Calu3 (cell line): Measurements from ENCODE around the gene NCAPH2. TPM values are rescaled to one million over a fixed set of nuclear protein-coding genes. Genes with fewer than 3 reads are reported as not detected.
A peak's percentile ranks its signal among the peaks of the same experiment; 100 is the strongest.

Source experiments
- BruUV-seq: library from RNA; stranded (reverse); fragments of 400-500 nt; replicated peaks from 2 replicates; lab custom pipeline; 2021; lab: Mats Ljungman, UMichigan
- CTCF ChIA-PET: fragments of 300-600 bp; sonication (Branson Sonifier 250); formaldehyde crosslinking; loops from one replicate; lab custom pipeline; 2022; ENCODE audit warnings: antibody characterized with exemption; lab: Charles Lee
- DNase-seq: peaks from one replicate; pipeline ENCODE4 v3.0.0; 2022
- H3K27ac Mint-ChIP-seq: one replicate; pipeline ENCODE4 v1.8.0; 2022; ENCODE audit warnings: mixed read lengths; ENCODE audit not compliant: unreplicated experiment
- H3K27me3 Mint-ChIP-seq: one replicate; pipeline ENCODE4 v1.8.0; 2022; ENCODE audit warnings: mixed read lengths; ENCODE audit not compliant: unreplicated experiment
- H3K36me3 Mint-ChIP-seq: one replicate; pipeline ENCODE4 v1.8.0; 2022; ENCODE audit warnings: mild to moderate bottlenecking, moderate library complexity, mixed read lengths; ENCODE audit not compliant: insufficient read depth, unreplicated experiment
- H3K4me1 Mint-ChIP-seq: one replicate; pipeline ENCODE4 v1.8.0; 2022; ENCODE audit warnings: mild to moderate bottlenecking, low read depth, mixed read lengths; ENCODE audit not compliant: unreplicated experiment
- H3K4me3 Mint-ChIP-seq: one replicate; pipeline ENCODE4 v1.8.0; 2022; ENCODE audit warnings: mild to moderate bottlenecking, low read depth, moderate library complexity, mixed read lengths; ENCODE audit not compliant: unreplicated experiment
- H3K9me3 Mint-ChIP-seq: one replicate; pipeline ENCODE4 v1.8.0; 2022; ENCODE audit warnings: low read depth, mixed read lengths; ENCODE audit not compliant: unreplicated experiment
- intact Hi-C: fragments of 100-400 bp; cut with micrococcal nuclease; formaldehyde crosslinking; loops from one replicate; pipeline ENCODE4 v1.10.0; 2022; ENCODE audit not compliant: unreplicated experiment
- total RNA-seq: library from RNA; stranded (reverse); gene quantifications from 2 replicates; pipeline ENCODE4 v1.2.3, GENCODE V29; 2022
- TF ChIP-seq, protein P1 (sequence below): fragments of 200-600 bp; IDR thresholded peaks from one replicate; pipeline ENCODE4 v1.8.0; 2022; ENCODE audit warnings: antibody characterized with exemption; ENCODE audit not compliant: unreplicated experiment

Gene NCAPH2
- total RNA-seq, 1 experiment from 2014 or later, result 92.0 TPM

- intact Hi-C loops, result no loop called here
- no peaks in the 10 kb centered on the region for H3K27me3 Mint-ChIP-seq
- peaks cover 35% of the 10 kb centered on the region for H3K36me3 Mint-ChIP-seq
- peaks cover 8% of the 10 kb centered on the region for H3K4me1 Mint-ChIP-seq
- CTCF ChIA-PET, result interaction anchor here (0.6 kb wide), 3 partner anchors 34 to 355 kb away, joined by 3 to 4 read pairs (median 4); no protein-coding TSS in a partner anchor
- DNase-seq, result no peak
- TF ChIP-seq, protein P1, sequence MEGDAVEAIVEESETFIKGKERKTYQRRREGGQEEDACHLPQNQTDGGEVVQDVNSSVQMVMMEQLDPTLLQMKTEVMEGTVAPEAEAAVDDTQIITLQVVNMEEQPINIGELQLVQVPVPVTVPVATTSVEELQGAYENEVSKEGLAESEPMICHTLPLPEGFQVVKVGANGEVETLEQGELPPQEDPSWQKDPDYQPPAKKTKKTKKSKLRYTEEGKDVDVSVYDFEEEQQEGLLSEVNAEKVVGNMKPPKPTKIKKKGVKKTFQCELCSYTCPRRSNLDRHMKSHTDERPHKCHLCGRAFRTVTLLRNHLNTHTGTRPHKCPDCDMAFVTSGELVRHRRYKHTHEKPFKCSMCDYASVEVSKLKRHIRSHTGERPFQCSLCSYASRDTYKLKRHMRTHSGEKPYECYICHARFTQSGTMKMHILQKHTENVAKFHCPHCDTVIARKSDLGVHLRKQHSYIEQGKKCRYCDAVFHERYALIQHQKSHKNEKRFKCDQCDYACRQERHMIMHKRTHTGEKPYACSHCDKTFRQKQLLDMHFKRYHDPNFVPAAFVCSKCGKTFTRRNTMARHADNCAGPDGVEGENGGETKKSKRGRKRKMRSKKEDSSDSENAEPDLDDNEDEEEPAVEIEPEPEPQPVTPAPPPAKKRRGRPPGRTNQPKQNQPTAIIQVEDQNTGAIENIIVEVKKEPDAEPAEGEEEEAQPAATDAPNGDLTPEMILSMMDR, result peak; percentile 45
- BruUV-seq, result no TSS peak
- no peaks in the 10 kb centered on the region for H3K9me3 Mint-ChIP-seq
- H3K27ac Mint-ChIP-seq, result no peak overlapping the region
- H3K4me3 Mint-ChIP-seq, result no peak overlapping the region
Observed at GRCh38 chr22:50503475-50504145, 4.4 kb upstream of the NCAPH2 start.

DNA sequence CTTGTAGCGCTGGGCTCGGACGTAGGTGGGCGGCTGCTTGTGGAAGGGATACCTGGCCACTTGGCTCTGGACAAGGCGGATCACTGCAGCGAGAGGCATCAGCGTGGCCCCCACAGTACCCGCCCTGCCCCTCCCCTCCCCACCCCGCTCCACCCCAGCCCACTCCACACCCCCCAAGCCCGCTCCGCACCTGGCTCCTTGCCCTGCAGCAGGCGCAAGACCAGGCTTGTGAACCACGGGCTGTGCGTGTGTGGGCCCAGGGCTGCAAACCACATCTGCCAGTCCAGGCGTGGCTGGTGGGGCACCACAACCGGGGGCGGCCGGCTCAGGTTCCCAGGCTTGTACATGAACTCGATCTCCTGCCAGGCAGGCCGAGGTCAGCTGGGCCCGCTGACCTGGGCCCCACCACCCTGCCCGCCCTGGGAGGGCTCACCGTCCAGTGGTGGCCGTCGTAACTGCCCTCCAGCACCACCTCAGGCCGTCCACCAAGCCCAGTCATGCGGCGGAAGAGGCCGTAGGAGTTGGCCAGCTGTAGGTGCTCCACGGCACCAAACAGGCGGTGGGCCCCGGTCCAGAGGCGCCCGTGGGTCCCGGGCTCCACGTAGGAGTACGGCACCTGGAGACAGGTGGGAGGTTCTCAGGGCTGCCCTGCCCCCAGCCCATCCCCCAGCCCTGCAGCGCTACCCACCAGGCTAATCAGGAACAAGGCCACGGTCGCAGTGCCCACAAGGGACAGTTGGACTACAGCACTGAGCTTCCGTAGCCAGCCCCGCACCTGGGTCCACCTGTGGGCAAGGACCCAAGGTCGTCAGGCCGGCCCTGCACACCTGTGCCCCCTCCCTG is 3.4 kb upstream of the NCAPH2 start:
- Mint-ChIP-seq H3K27ac (no peak overlapping the region), H3K27me3 (no peaks in the 10 kb centered on the region), H3K36me3 (peaks cover 41% of the 10 kb centered on the region), H3K9me3 (no peaks in the 10 kb centered on the region), H3K4me1 (peaks cover 12% of the 10 kb centered on the region), H3K4me3 (no peak overlapping the region)
- CTCF ChIA-PET, result no interaction called here
- no TSS peak for BruUV-seq
- TF ChIP-seq, protein P1, result no peak
- no peak for DNase-seq
- intact Hi-C loops, result no loop called here

DNA sequence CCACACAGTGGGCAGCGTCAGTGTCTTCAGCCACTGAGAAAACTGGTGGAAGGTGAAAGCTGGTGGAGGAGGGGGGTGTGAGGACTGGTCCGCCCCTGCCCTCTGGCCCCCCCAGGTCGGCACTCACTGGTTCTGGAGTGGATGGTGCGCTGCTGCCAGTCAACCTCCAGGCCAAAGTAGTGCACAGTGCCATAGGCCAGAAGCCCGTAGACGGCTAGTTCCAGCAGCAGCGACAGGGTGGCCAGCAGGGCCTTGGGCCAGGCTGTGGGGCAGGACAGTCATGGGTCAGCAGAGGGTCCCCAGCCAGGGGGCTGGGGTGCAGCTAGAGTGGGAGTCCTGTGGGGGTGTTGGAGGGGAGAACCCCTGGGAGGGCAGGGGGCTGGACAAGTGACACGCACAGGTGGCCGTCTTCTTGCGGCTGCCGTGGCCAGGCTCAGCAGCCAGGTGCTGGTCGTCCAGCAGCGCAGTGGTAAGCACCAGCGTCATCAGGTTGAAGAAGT is 2.7 kb upstream of the NCAPH2 start:
- CTCF ChIA-PET, result no interaction called here
- H3K4me3 Mint-ChIP-seq, result no peak overlapping the region
- DNase-seq, result no peak
- H3K4me1 Mint-ChIP-seq, result peaks cover 17% of the 10 kb centered on the region
- H3K9me3 Mint-ChIP-seq, result no peaks in the 10 kb centered on the region
- no peak overlapping the region for H3K27ac Mint-ChIP-seq
- peaks cover 47% of the 10 kb centered on the region for H3K36me3 Mint-ChIP-seq
- intact Hi-C loops, result no loop called here
- BruUV-seq, result no TSS peak
- TF ChIP-seq, protein P1, result no peak
- H3K27me3 Mint-ChIP-seq, result no peaks in the 10 kb centered on the region

GRCh38 chr22:50505776-50506610 is 2.0 kb upstream of the NCAPH2 start:
- no peak for DNase-seq
- no TSS peak for BruUV-seq
- peaks cover 17% of the 10 kb centered on the region for H3K4me1 Mint-ChIP-seq
- H3K36me3 Mint-ChIP-seq, result peaks cover 47% of the 10 kb centered on the region
- TF ChIP-seq, protein P1, result no peak
- peak overlapping the region; percentile 91 for H3K4me3 Mint-ChIP-seq
- no peaks in the 10 kb centered on the region for H3K9me3 Mint-ChIP-seq
- no peaks in the 10 kb centered on the region for H3K27me3 Mint-ChIP-seq
- CTCF ChIA-PET, result interaction anchor here (1.0 kb wide), 1 partner anchor 9 kb away, joined by 5 read pairs; no protein-coding TSS in a partner anchor
- intact Hi-C loops, result no loop called here
- no peak overlapping the region for H3K27ac Mint-ChIP-seq
